Panc1 (cell line): ENCODE results near the gene LRBA. TPM values are rescaled to one million over a fixed set of nuclear protein-coding genes. Genes with fewer than 3 reads are reported as not detected.
"Not testable (repeated sequence)": the region's sequence is repeated elsewhere in the genome, so short reads cannot be mapped to it uniquely, and the experiment has no call there.

ENCODE experiments used
- ATAC-seq: fragments of 200-7000 bp; cut with Tn5 transposase; 2 replicates; pipeline ENCODE4 v1.9.1; 2020; ENCODE audit warnings: mild to moderate bottlenecking, moderate library complexity
- BruUV-seq: library from RNA; stranded (reverse); fragments of 400-500 nt; replicated peaks from 2 replicates; lab custom pipeline; 2021; lab: Mats Ljungman, UMichigan
- CTCF ChIA-PET: fragments of 300-600 bp; sonication (Branson Sonifier 250); formaldehyde crosslinking; loops from one replicate; lab custom pipeline; 2022; ENCODE audit warnings: antibody characterized with exemption; lab: Charles Lee
- POLR2A ChIA-PET: fragments of 300-600 bp; sonication (Branson Sonifier 250); formaldehyde crosslinking; loops from one replicate; lab custom pipeline; 2022; ENCODE audit warnings: antibody characterized with exemption; lab: Charles Lee
- DNase-seq: peaks from one replicate; pipeline ENCODE4 v3.0.0-alpha.2; 2010; ENCODE audit warnings: low read depth, low spot score
- H3K27ac ChIP-seq: 2 replicates; pipeline ENCODE4 v1.5.1; 2011; ENCODE audit warnings: mild to moderate bottlenecking, low read length, inconsistent platforms
- H3K27me3 ChIP-seq: fragments of 200-500 bp; sonication (Bioruptor generic); 2 replicates; pipeline ENCODE4 v1.6.0; 2014; ENCODE audit warnings: low read length, inconsistent platforms; ENCODE audit not compliant: control insufficient read depth, insufficient read depth
- H3K36me3 ChIP-seq: fragments of 200-500 bp; sonication (Bioruptor generic); 2 replicates; pipeline ENCODE4 v1.5.1; 2014; ENCODE audit warnings: inconsistent platforms, mild to moderate bottlenecking, low read length, moderate library complexity; ENCODE audit not compliant: control insufficient read depth, insufficient read depth
- H3K4me1 ChIP-seq: 2 replicates; pipeline ENCODE4 v1.5.1; 2011; ENCODE audit warnings: inconsistent platforms, mild to moderate bottlenecking, low read length, moderate library complexity; ENCODE audit not compliant: control insufficient read depth, insufficient read depth
- H3K4me3 ChIP-seq, 2 experiments: 2 replicates each; pipeline ENCODE4 v1.5.1; 2011 to 2012; ENCODE audit warnings: low read depth in 2 of 2, low read length in 2 of 2, mild to moderate bottlenecking in 2 of 2, inconsistent platforms in 1 of 2, moderate library complexity in 1 of 2
- H3K9me3 ChIP-seq: fragments of 200-500 bp; sonication (Bioruptor generic); 2 replicates; pipeline ENCODE4 v1.5.1; 2014; ENCODE audit warnings: low read depth, mild to moderate bottlenecking, inconsistent platforms, low read length, moderate library complexity; ENCODE audit not compliant: control insufficient read depth, insufficient read depth
- CTCF ChIP-seq: fragments of 450-650 bp; IDR thresholded peaks from 2 replicates; pipeline ENCODE4 v1.5.1; 2017; ENCODE audit warnings: mild to moderate bottlenecking
- POLR2AphosphoS5 ChIP-seq: IDR thresholded peaks from 2 replicates; pipeline ENCODE4 v1.6.1; 2012; ENCODE audit warnings: mild to moderate bottlenecking, low read depth, low read length, moderate library complexity
- SIN3A ChIP-seq: IDR thresholded peaks from 2 replicates; pipeline ENCODE4 v1.6.1; 2012; ENCODE audit warnings: low read depth, mild to moderate bottlenecking, low read length, moderate library complexity, borderline replicate concordance; ENCODE audit not compliant: insufficient read depth
- TCF7L2 ChIP-seq: IDR thresholded peaks from 2 replicates; pipeline ENCODE4 v1.6.1; 2011; ENCODE audit warnings: mild to moderate bottlenecking, low read depth, low read length, inconsistent platforms
- in situ Hi-C: cut with HindIII; loops from 2 replicates; pipeline ENCODE4 v1.10.0; 2016; ENCODE audit warnings: low sequenced_read_pairs, low pct_unique_long_range_greater_than_20kb
- intact Hi-C: fragments of 100-400 bp; cut with micrococcal nuclease; formaldehyde crosslinking; loops from one replicate; pipeline ENCODE4 v1.10.0; 2022; ENCODE audit not compliant: unreplicated experiment
- total RNA-seq: library from RNA; stranded (reverse); gene quantifications from one replicate; pipeline ENCODE4 v1.2.1, GENCODE V29; 2021; ENCODE audit not compliant: unreplicated experiment
- TF ChIP-seq, protein P1 (sequence below), 2 experiments: IDR thresholded peaks; 2 replicates each; pipeline ENCODE4 v1.6.1; 2011 to 2012; ENCODE audit warnings: low read depth in 2 of 2, control low read depth in 1 of 2, low read length in 1 of 2, mild to moderate bottlenecking in 1 of 2, moderate library complexity in 1 of 2; ENCODE audit not compliant: insufficient read depth in 1 of 2

Gene LRBA
- total RNA-seq, 1 experiment from 2014 or later = 26.4 TPM

- TF ChIP-seq, protein P1, sequence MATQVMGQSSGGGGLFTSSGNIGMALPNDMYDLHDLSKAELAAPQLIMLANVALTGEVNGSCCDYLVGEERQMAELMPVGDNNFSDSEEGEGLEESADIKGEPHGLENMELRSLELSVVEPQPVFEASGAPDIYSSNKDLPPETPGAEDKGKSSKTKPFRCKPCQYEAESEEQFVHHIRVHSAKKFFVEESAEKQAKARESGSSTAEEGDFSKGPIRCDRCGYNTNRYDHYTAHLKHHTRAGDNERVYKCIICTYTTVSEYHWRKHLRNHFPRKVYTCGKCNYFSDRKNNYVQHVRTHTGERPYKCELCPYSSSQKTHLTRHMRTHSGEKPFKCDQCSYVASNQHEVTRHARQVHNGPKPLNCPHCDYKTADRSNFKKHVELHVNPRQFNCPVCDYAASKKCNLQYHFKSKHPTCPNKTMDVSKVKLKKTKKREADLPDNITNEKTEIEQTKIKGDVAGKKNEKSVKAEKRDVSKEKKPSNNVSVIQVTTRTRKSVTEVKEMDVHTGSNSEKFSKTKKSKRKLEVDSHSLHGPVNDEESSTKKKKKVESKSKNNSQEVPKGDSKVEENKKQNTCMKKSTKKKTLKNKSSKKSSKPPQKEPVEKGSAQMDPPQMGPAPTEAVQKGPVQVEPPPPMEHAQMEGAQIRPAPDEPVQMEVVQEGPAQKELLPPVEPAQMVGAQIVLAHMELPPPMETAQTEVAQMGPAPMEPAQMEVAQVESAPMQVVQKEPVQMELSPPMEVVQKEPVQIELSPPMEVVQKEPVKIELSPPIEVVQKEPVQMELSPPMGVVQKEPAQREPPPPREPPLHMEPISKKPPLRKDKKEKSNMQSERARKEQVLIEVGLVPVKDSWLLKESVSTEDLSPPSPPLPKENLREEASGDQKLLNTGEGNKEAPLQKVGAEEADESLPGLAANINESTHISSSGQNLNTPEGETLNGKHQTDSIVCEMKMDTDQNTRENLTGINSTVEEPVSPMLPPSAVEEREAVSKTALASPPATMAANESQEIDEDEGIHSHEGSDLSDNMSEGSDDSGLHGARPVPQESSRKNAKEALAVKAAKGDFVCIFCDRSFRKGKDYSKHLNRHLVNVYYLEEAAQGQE (IDR thresholded peaks at IDR 0.05; ENCODE audit: insufficient read depth in 1 of 2, low read depth in 2 of 2, low read length in 1 of 2) = no peak
- TF ChIP-seq CTCF (no peak), POLR2AphosphoS5 (no peak), SIN3A (no peak), TCF7L2 (no peak)
- ChIA-PET CTCF (no interaction called here), POLR2A (no interaction called here)
- Histone ChIP-seq H3K4me3 (no peak overlapping the region), H3K36me3 (no peaks in the 10 kb centered on the region), H3K9me3 (no peaks in the 10 kb centered on the region), H3K4me1 (no peaks in the 10 kb centered on the region), H3K27me3 (no peaks in the 10 kb centered on the region), H3K27ac (no peak overlapping the region)
- DNase-seq = no peak
- in situ Hi-C loops = no loop called here
- intact Hi-C loops = no loop called here
- BruUV-seq = no TSS peak
- ATAC-seq = no peak
Observed at GRCh38 chr4:150387981-150388380, 627.1 kb downstream of the LRBA start.

GRCh38 chr4:150386415-150386814 lies 628.7 kb downstream of the LRBA start:
- POLR2A ChIA-PET, in situ Hi-C loops, ATAC-seq, intact Hi-C loops, H3K9me3 ChIP-seq, H3K27ac ChIP-seq, DNase-seq, H3K27me3 ChIP-seq, H3K4me3 ChIP-seq, H3K36me3 ChIP-seq, BruUV-seq, CTCF ChIA-PET, H3K4me1 ChIP-seq: not testable (repeated sequence)

DNA sequence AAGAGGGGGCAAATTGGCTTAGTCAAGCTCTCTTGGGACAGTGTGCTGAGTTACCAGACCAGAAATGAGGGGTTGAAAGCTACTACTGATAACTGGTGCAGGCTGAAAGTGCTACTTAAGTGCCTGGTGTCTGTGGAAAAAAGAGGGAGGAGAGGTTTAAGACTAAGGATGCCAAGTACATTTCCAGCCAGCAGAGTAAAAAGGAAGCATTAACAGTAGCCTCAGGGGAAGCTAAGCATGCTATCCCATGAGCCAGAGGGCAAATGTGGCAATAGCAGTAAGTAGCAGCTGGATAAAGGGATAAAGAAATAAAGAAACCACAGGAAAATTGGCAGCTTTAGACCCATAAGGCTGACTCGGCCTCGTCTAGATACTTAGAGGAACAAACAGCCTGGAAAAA lies 629.5 kb downstream of the LRBA start:
- ChIA-PET POLR2A (no interaction called here), CTCF (no interaction called here)
- intact Hi-C loops = no loop called here
- Histone ChIP-seq H3K4me1 (no peaks in the 10 kb centered on the region), H3K4me3 (no peak overlapping the region), H3K36me3 (no peaks in the 10 kb centered on the region), H3K27ac (no peak overlapping the region), H3K9me3 (no peaks in the 10 kb centered on the region), H3K27me3 (no peaks in the 10 kb centered on the region)
- in situ Hi-C loops = no loop called here
- ATAC-seq (no peak), DNase-seq (no peak)
- BruUV-seq = no TSS peak
- no peak for TF ChIP-seq SIN3A
- TF ChIP-seq CTCF = no peak
- TF ChIP-seq, protein P1 (IDR thresholded peaks at IDR 0.05; ENCODE audit: insufficient read depth in 1 of 2, low read depth in 2 of 2, low read length in 1 of 2) = no peak
- no peak for TF ChIP-seq POLR2AphosphoS5
- no peak for TF ChIP-seq TCF7L2
